HepG2 (cell line): ENCODE results near the gene DEDD2. TPM values are rescaled to one million over a fixed set of nuclear protein-coding genes. Genes with fewer than 3 reads are reported as not detected.

Source experiments
- AHDC1 ChIP-seq: sonication (generic); formaldehyde crosslinking; IDR thresholded peaks from 2 replicates; pipeline ENCODE4 v1.5.1; 2020; ENCODE audit warnings: mild to moderate bottlenecking, missing genetic modification reagents, borderline replicate concordance
- ATAD3A ChIP-seq: sonication (generic); formaldehyde crosslinking; IDR thresholded peaks from 2 replicates; pipeline ENCODE4 v1.4.0; 2020; ENCODE audit warnings: missing genetic modification reagents
- CCAR2 ChIP-seq: fragments of 200-400 bp; formaldehyde crosslinking; optimal IDR thresholded peaks from 2 replicates; pipeline ENCODE3; 2018; ENCODE audit warnings: low read depth, mild to moderate bottlenecking, low read length, moderate library complexity
- FOSL1 ChIP-seq: sonication (generic); formaldehyde crosslinking; IDR thresholded peaks from 2 replicates; pipeline ENCODE4 v1.9.0; 2021; ENCODE audit warnings: missing genetic modification reagents, borderline replicate concordance
- GLMP ChIP-seq: sonication (generic); formaldehyde crosslinking; IDR thresholded peaks from 2 replicates; pipeline ENCODE4 v1.9.0; 2021; ENCODE audit warnings: missing genetic modification reagents, mild to moderate bottlenecking, borderline replicate concordance
- HNRNPK ChIP-seq: fragments of 200-400 bp; formaldehyde crosslinking; IDR thresholded peaks from 2 replicates; pipeline ENCODE4 v1.6.1; 2018; ENCODE audit warnings: low read length, low read depth, moderate library complexity, mild to moderate bottlenecking; ENCODE audit not compliant: poor library complexity, severe bottlenecking
- HNRNPUL1 ChIP-seq: fragments of 200-400 bp; formaldehyde crosslinking; IDR thresholded peaks from 2 replicates; pipeline ENCODE4 v1.6.1; 2017; ENCODE audit warnings: low read depth, mild to moderate bottlenecking, low read length, moderate library complexity
- KDM5A ChIP-seq: fragments of 200-600 bp; sonication (generic); IDR thresholded peaks from 2 replicates; pipeline ENCODE4 v1.7.0; 2018; ENCODE audit warnings: antibody characterized with exemption, mild to moderate bottlenecking, low read length, borderline replicate concordance
- MTERF4 ChIP-seq: sonication (generic); formaldehyde crosslinking; IDR thresholded peaks from 2 replicates; pipeline ENCODE4 v1.8.0; 2023; ENCODE audit warnings: mild to moderate bottlenecking, missing genetic modification reagents
- NPAS2 ChIP-seq: sonication (generic); formaldehyde crosslinking; IDR thresholded peaks from 2 replicates; pipeline ENCODE4 v1.8.0; 2022; ENCODE audit warnings: mild to moderate bottlenecking, missing genetic modification reagents, borderline replicate concordance
- PAF1 ChIP-seq: IDR thresholded peaks from 2 replicates; pipeline ENCODE4 v1.6.1; 2016; ENCODE audit warnings: missing genetic modification reagents, missing compliant biosample characterization
- SKIL ChIP-seq: sonication (generic); formaldehyde crosslinking; IDR thresholded peaks from 2 replicates; pipeline ENCODE4 v1.8.0; 2022; ENCODE audit warnings: missing genetic modification reagents, mild to moderate bottlenecking, moderate library complexity, borderline replicate concordance
- SP1 ChIP-seq, 2 experiments: fragments of 450-650 bp in 1 of 2; sonication (generic) in 1 of 2; formaldehyde crosslinking in 1 of 2; IDR thresholded peaks; 2 replicates each; pipeline versions ENCODE4 v1.4.0 to v1.6.1; 2016 to 2020; ENCODE audit warnings: missing genetic modification reagents in 1 of 2
- SYNCRIP ChIP-seq: fragments of 200-400 bp; formaldehyde crosslinking; IDR thresholded peaks from 2 replicates; pipeline ENCODE4 v1.6.1; 2018; ENCODE audit warnings: mild to moderate bottlenecking, low read depth, low read length; ENCODE audit not compliant: insufficient read depth
- THAP11 ChIP-seq: IDR thresholded peaks from 2 replicates; pipeline ENCODE4 v1.6.1; 2016; ENCODE audit warnings: missing biosample characterization, missing genetic modification reagents
- ZFY ChIP-seq: sonication (generic); formaldehyde crosslinking; IDR thresholded peaks from 2 replicates; pipeline ENCODE4 v1.4.0; 2020; ENCODE audit warnings: missing genetic modification reagents
- ZNF557 ChIP-seq: sonication (generic); formaldehyde crosslinking; IDR thresholded peaks from 2 replicates; pipeline ENCODE4 v1.4.0; 2020; ENCODE audit warnings: missing genetic modification reagents
- ZNF558 ChIP-seq: sonication (generic); formaldehyde crosslinking; IDR thresholded peaks from 2 replicates; pipeline ENCODE4 v1.9.0; 2022; ENCODE audit warnings: mild to moderate bottlenecking, missing genetic modification reagents, borderline replicate concordance
- polyA plus RNA-seq, 8 experiments: library from polyadenylated mRNA; depleted of rRNA in 3 of 8; stranded (reverse) in 7 of 8; unstranded in 1 of 8; fragments of >200 nt; fragmentation: Illumina TruSeq in 4 of 8; extraction: Trizol in 4 of 8; gene quantifications; 2 replicates each; pipeline versions ENCODE4 v1.2.1 to v1.2.3, GENCODE V29; 2011 to 2016; ENCODE audit warnings: low read depth in 4 of 8, missing spikeins in 1 of 8, mixed read lengths in 1 of 8; ENCODE audit not compliant: insufficient read depth in 1 of 8
- total RNA-seq, 5 experiments: library from RNA; depleted of rRNA; stranded (reverse); fragments of >200 nt; fragmentation: Illumina TruSeq; extraction: Trizol; gene quantifications; 2 replicates each; pipeline ENCODE4 v1.2.3, GENCODE V29; 2016; ENCODE audit warnings: low read depth in 1 of 5

The DEDD2 gene
- total and polyA plus RNA-seq, 2 of the 13 experiments (the other 11 are each of a cell fraction or from before 2014, with no cell fraction given), result 19.2 to 24.7 TPM

GRCh38 chr19:42254850-42255765 is 37.6 kb upstream of the DEDD2 start, which contains the start of gene ERF (continued):
- TF ChIP-seq CCAR2 (no peak), THAP11 (CRISPR knock-in tag) (peak; percentile 72), SKIL (no peak), SYNCRIP (no peak), AHDC1 (CRISPR knock-in tag) (no peak), ZFY (CRISPR knock-in tag) (peak; percentile 42; the same call in 1 of the 2 replicates), HNRNPK (peak; percentile 81), KDM5A (no peak), NPAS2 (CRISPR knock-in tag) (no peak), ZNF558 (CRISPR knock-in tag) (0 out of 2 replicates have a peak, but pooled peaks have one; percentile 19), GLMP (CRISPR knock-in tag) (no peak), MTERF4 (CRISPR knock-in tag) (no peak), ZNF557 (CRISPR knock-in tag) (no peak), PAF1 (CRISPR knock-in tag) (no peak), SP1 (IDR thresholded peaks at IDR 0.05) (no peak), SP1 (CRISPR knock-in tag; IDR thresholded peaks at IDR 0.05) (peak; percentile 70), ATAD3A (no peak), FOSL1 (CRISPR knock-in tag) (no peak), HNRNPUL1 (no peak)
